HEK293 (cell line): ENCODE data around the gene NDUFB11.

Experiments
- CTCF ChIA-PET: fragments of 350-600 bp; formaldehyde crosslinking; extraction: SDS; loops from one replicate; lab custom pipeline; 2021; ENCODE audit warnings: antibody characterized with exemption; lab: Yijun Ruan, JAX
- POLR2A ChIA-PET: fragments of 300-600 bp; formaldehyde crosslinking; extraction: SDS; loops from one replicate; lab custom pipeline; 2020; ENCODE audit warnings: antibody characterized with exemption, inconsistent platforms; lab: Yijun Ruan, JAX
- H3K27ac ChIP-seq: fragments of 200-500 bp; sonication (Bioruptor generic); 2 replicates; pipeline ENCODE4 v1.5.1; 2014; ENCODE audit warnings: low read depth, low read length, control low read depth, inconsistent platforms; ENCODE audit errors: extremely low read depth
- H3K36me3 ChIP-seq, 2 experiments: fragments of 200-500 bp in 1 of 2; sonication (Bioruptor generic) in 1 of 2; 1 replicate in 1 of 2; 2 replicates in 1 of 2; pipeline ENCODE4 v1.5.1; 2014 to 2017; ENCODE audit warnings: inconsistent platforms in 2 of 2, low read length in 2 of 2; ENCODE audit not compliant: control insufficient read depth in 2 of 2, insufficient read depth in 1 of 2
- H3K4me1 ChIP-seq: fragments of 200-500 bp; sonication (Bioruptor generic); 2 replicates; pipeline ENCODE4 v1.5.1; 2014; ENCODE audit warnings: mild to moderate bottlenecking, low read length, inconsistent platforms; ENCODE audit not compliant: control insufficient read depth, insufficient read depth
- H3K4me3 ChIP-seq: 2 replicates; pipeline ENCODE4 v1.5.1; 2011; ENCODE audit warnings: low read depth, mild to moderate bottlenecking, control low read depth, low read length, moderate library complexity
- H3K9me3 ChIP-seq: fragments of 200-500 bp; sonication (Bioruptor generic); 2 replicates; pipeline ENCODE4 v1.5.1; 2014; ENCODE audit warnings: low read depth, low read length, inconsistent platforms; ENCODE audit not compliant: control insufficient read depth, insufficient read depth
- GLIS1 ChIP-seq: fragments of 450-650 bp; formaldehyde crosslinking; IDR thresholded peaks from 2 replicates; pipeline ENCODE4 v1.5.1; 2016; ENCODE audit warnings: missing biosample characterization, missing genetic modification characterization
- PRDM2 ChIP-seq: fragments of 450-650 bp; formaldehyde crosslinking; IDR thresholded peaks from 2 replicates; pipeline ENCODE4 v1.5.1; 2016; ENCODE audit warnings: missing biosample characterization, missing genetic modification characterization, borderline replicate concordance
- SALL2 ChIP-seq: fragments of 450-650 bp; formaldehyde crosslinking; IDR thresholded peaks from 2 replicates; pipeline ENCODE4 v1.5.0; 2017; ENCODE audit warnings: missing biosample characterization, mild to moderate bottlenecking, missing genetic modification characterization, borderline replicate concordance
- SCRT2 ChIP-seq: fragments of 450-650 bp; formaldehyde crosslinking; IDR thresholded peaks from 2 replicates; pipeline ENCODE4 v1.5.1; 2016; ENCODE audit warnings: missing biosample characterization, missing genetic modification characterization
- SP3 ChIP-seq: fragments of 450-650 bp; formaldehyde crosslinking; IDR thresholded peaks from 2 replicates; pipeline ENCODE4 v1.5.1; 2016; ENCODE audit warnings: missing biosample characterization, missing genetic modification characterization
- ZBTB20 ChIP-seq: fragments of 450-650 bp; formaldehyde crosslinking; IDR thresholded peaks from 2 replicates; pipeline ENCODE4 v1.5.1; 2016; ENCODE audit warnings: missing biosample characterization, missing genetic modification characterization
- ZBTB48 ChIP-seq: fragments of 450-650 bp; formaldehyde crosslinking; IDR thresholded peaks from 2 replicates; pipeline ENCODE4 v1.5.1; 2016; ENCODE audit warnings: missing biosample characterization, missing genetic modification characterization
- ZBTB8A ChIP-seq: fragments of 450-650 bp; formaldehyde crosslinking; IDR thresholded peaks from 2 replicates; pipeline ENCODE4 v1.5.1; 2016; ENCODE audit warnings: missing biosample characterization, missing genetic modification characterization
- ZNF248 ChIP-seq: fragments of 450-650 bp; formaldehyde crosslinking; IDR thresholded peaks from 2 replicates; pipeline ENCODE4 v1.5.1; 2017; ENCODE audit warnings: missing biosample characterization, missing genetic modification characterization
- ZNF274 ChIP-seq, 2 experiments: fragments of 200-500 bp in 1 of 2; fragments of 450-650 bp in 1 of 2; sonication (Bioruptor generic) in 1 of 2; formaldehyde crosslinking in 1 of 2; IDR thresholded peaks; 2 replicates each; pipeline versions ENCODE4 v1.5.1 to v1.6.1; 2014 to 2016; ENCODE audit warnings: borderline replicate concordance in 1 of 2, inconsistent platforms in 1 of 2, low read length in 1 of 2, missing biosample characterization in 1 of 2, missing genetic modification characterization in 1 of 2
- ZNF341 ChIP-seq: fragments of 450-650 bp; formaldehyde crosslinking; IDR thresholded peaks from 2 replicates; pipeline ENCODE4; 2016; ENCODE audit warnings: low read depth, missing biosample characterization, missing genetic modification characterization
- ZNF529 ChIP-seq: fragments of 450-650 bp; formaldehyde crosslinking; IDR thresholded peaks from 2 replicates; pipeline ENCODE4 v1.5.1; 2017; ENCODE audit warnings: missing genetic modification characterization, missing biosample characterization; ENCODE audit not compliant: insufficient replicate concordance
- ZNF639 ChIP-seq: fragments of 450-650 bp; formaldehyde crosslinking; IDR thresholded peaks from 2 replicates; pipeline ENCODE4 v1.5.1; 2016; ENCODE audit warnings: missing biosample characterization, missing genetic modification characterization
- ZNF645 ChIP-seq: fragments of 450-650 bp; formaldehyde crosslinking; IDR thresholded peaks from 2 replicates; pipeline ENCODE4; 2016; ENCODE audit warnings: missing biosample characterization, missing genetic modification characterization
- ZNF704 ChIP-seq: fragments of 450-650 bp; formaldehyde crosslinking; IDR thresholded peaks from 2 replicates; pipeline ENCODE4 v1.5.1; 2016; ENCODE audit warnings: missing biosample characterization, missing genetic modification characterization
- ZXDB ChIP-seq: fragments of 450-650 bp; formaldehyde crosslinking; IDR thresholded peaks from 2 replicates; pipeline ENCODE4 v1.5.1; 2016; ENCODE audit warnings: missing biosample characterization, missing genetic modification characterization
- TF ChIP-seq, protein P1 (sequence below): fragments of 450-650 bp; formaldehyde crosslinking; IDR thresholded peaks from 2 replicates; pipeline ENCODE4 v1.5.1; 2016; ENCODE audit warnings: missing biosample characterization, missing genetic modification characterization

Gene NDUFB11

GRCh38 chrX:47146936-47147859 is 2.7 kb upstream of the NDUFB11 start (continued):
- no peak for TF ChIP-seq ZXDB (tag by site-specific recombination)
- TF ChIP-seq ZNF341 (tag by site-specific recombination), result no peak
- TF ChIP-seq SALL2, result no peak
- TF ChIP-seq ZNF248 (tag by site-specific recombination), result no peak
- TF ChIP-seq SCRT2 (tag by site-specific recombination), result peak; percentile 95
- no peak for TF ChIP-seq PRDM2 (tag by site-specific recombination)
- TF ChIP-seq ZBTB20 (tag by site-specific recombination), result no peak
- 0 out of 2 replicates have a peak, but pooled peaks have one; percentile 1 for TF ChIP-seq GLIS1 (tag by site-specific recombination)
- no peak for TF ChIP-seq ZNF645 (tag by site-specific recombination)

- Histone ChIP-seq H3K9me3 (no peaks in the 10 kb centered on the region), H3K4me1 (peaks cover 3% of the 10 kb centered on the region; the same call in 1 of the 2 replicates), H3K4me3 (peak overlapping the region; percentile 90), H3K36me3 (peaks cover 8 to 41% of the 10 kb centered on the region in 2 experiments; a peak in 2 of 3 replicates), H3K27ac (no peak overlapping the region)
- peak; percentile 34; the same call in 1 of the 2 replicates for TF ChIP-seq GLIS1 (tag by site-specific recombination)
- TF ChIP-seq, protein P1, sequence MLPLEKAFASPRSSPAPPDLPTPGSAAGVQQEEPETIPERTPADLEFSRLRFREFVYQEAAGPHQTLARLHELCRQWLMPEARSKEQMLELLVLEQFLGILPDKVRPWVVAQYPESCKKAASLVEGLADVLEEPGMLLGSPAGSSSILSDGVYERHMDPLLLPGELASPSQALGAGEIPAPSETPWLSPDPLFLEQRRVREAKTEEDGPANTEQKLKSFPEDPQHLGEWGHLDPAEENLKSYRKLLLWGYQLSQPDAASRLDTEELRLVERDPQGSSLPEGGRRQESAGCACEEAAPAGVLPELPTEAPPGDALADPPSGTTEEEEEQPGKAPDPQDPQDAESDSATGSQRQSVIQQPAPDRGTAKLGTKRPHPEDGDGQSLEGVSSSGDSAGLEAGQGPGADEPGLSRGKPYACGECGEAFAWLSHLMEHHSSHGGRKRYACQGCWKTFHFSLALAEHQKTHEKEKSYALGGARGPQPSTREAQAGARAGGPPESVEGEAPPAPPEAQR (tag by site-specific recombination), result no peak
- TF ChIP-seq ZBTB8A, result peak; percentile 37; the same call in 1 of the 2 replicates
- TF ChIP-seq ZNF274 (IDR thresholded peaks at IDR 0.05; ENCODE audit: low read length), result no peak
- TF ChIP-seq ZNF274 (tag by site-specific recombination; IDR thresholded peaks at IDR 0.05; ENCODE audit: borderline replicate concordance), result no peak
- no peak for TF ChIP-seq ZNF529
- peak; percentile 80 for TF ChIP-seq ZBTB48 (tag by site-specific recombination)
- no peak for TF ChIP-seq ZNF704
- TF ChIP-seq ZNF341 (tag by site-specific recombination), result peak; percentile 53
- peak; percentile 60 for TF ChIP-seq ZBTB20 (tag by site-specific recombination)
- no peak for TF ChIP-seq SP3 (tag by site-specific recombination)
- TF ChIP-seq ZNF639 (tag by site-specific recombination), result no peak
- POLR2A ChIA-PET, result interaction anchor here (0.6 kb wide), 1 partner anchor 247 kb away, joined by 4 read pairs; no protein-coding TSS in a partner anchor
- CTCF ChIA-PET, result no interaction called here
These were observed 1.8 kb upstream of the NDUFB11 start for GRCh38 chrX:47146121-47146935.
